Measurements from ENCODE around the gene ASB18. TPM values are rescaled to one million over a fixed set of nuclear protein-coding genes. Genes with fewer than 3 reads are reported as not detected.

ASB18 gene
- total and polyA plus RNA-seq, 2 of the 4 experiments (the other 2 are of a cell fraction): not detected

DNA sequence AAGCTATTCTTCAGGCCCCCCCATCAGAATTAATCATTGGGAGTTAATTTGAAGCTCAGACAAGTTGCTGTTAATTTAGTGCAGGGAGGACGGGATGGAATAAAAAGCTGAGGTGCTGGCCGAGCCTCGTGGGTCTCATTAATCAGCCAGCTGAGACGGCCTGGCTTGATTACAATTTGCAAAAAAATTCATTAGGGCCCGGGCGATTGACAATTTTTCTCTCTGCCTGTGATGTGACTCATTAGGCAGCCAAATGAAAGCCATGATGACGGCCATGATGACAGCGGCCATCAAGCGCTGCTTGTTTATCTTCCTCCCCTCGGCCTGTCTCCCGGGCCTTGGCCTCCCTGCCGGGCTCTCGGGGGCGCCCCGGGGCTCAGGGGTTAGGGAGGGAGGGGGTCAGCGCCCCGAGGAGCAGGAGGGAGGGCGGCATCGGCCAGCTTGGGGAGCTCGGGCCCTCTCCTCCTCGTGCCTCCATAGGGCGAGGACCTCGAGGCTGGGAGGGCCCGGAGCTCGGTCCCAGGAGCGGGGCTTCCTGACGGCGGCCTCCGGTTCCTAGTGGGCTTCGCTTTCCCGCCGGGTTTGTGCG, 101.2 kb downstream of the ASB18 start (continued):
- no peak for TF ChIP-seq RCOR1 (IDR thresholded peaks at IDR 0.05; ENCODE audit: insufficient replicate concordance, low read length)
- TF ChIP-seq, protein P1, sequence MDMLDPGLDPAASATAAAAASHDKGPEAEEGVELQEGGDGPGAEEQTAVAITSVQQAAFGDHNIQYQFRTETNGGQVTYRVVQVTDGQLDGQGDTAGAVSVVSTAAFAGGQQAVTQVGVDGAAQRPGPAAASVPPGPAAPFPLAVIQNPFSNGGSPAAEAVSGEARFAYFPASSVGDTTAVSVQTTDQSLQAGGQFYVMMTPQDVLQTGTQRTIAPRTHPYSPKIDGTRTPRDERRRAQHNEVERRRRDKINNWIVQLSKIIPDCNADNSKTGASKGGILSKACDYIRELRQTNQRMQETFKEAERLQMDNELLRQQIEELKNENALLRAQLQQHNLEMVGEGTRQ (IDR thresholded peaks at IDR 0.05; ENCODE audit: low read depth, low read length): no peak
- TF ChIP-seq FOS (IDR thresholded peaks at IDR 0.05; ENCODE audit: low read depth, low read length): no peak
